ENCODE results near the gene ANGPTL7.

Gene ANGPTL7

GRCh38 chr1:11204396-11205190 is 15.4 kb downstream of the ANGPTL7 start:
- DNase-seq (ENCODE audit: low read depth) = no peak

- DNase-seq (ENCODE audit: low read depth) = no peak
Measured at GRCh38 chr1:11207898-11208611, 18.9 kb downstream of the ANGPTL7 start.

GRCh38 chr1:11211461-11211860 is 22.3 kb downstream of the ANGPTL7 start:
- no peak for DNase-seq (ENCODE audit: low read depth)

- no peak for DNase-seq (ENCODE audit: low read depth)
Measured at GRCh38 chr1:11211925-11212587, 22.9 kb downstream of the ANGPTL7 start.

- no peak for DNase-seq (ENCODE audit: low read depth)
Measured at GRCh38 chr1:11214698-11215380, 25.7 kb downstream of the ANGPTL7 start.

- DNase-seq (ENCODE audit: low read depth) = no peak
Measured at GRCh38 chr1:11215381-11216005, 26.3 kb downstream of the ANGPTL7 start.

- no peak for DNase-seq (ENCODE audit: low read depth)
Measured at GRCh38 chr1:11216074-11216473, 26.9 kb downstream of the ANGPTL7 start.

- DNase-seq (ENCODE audit: low read depth) = no peak
Measured at GRCh38 chr1:11227106-11228077, 38.2 kb downstream of the ANGPTL7 start.

GRCh38 chr1:11229203-11229602 is 40.0 kb downstream of the ANGPTL7 start:
- no peak for DNase-seq (ENCODE audit: low read depth)

- no peak for DNase-seq (ENCODE audit: low read depth)
Measured at GRCh38 chr1:11233208-11233607, 44.1 kb downstream of the ANGPTL7 start.

GRCh38 chr1:11237356-11237755 is 48.2 kb downstream of the ANGPTL7 start:
- no peak for DNase-seq (ENCODE audit: low read depth)

GRCh38 chr1:11238311-11238710 is 49.2 kb downstream of the ANGPTL7 start:
- no peak for DNase-seq (ENCODE audit: low read depth)

GRCh38 chr1:11245248-11245647 is 56.1 kb downstream of the ANGPTL7 start:
- DNase-seq (ENCODE audit: low read depth) = no peak
